SIG-M5 (cell line): ENCODE data around the gene RNU1-3.
"Not testable (repeated sequence)": the region's sequence is repeated elsewhere in the genome, so short reads cannot be mapped to it uniquely, and the experiment has no call there.

Experiments
- DNase-seq: peaks from one replicate; lab custom pipeline; 2025; lab: John Stamatoyannopoulos, UW

The RNU1-3 gene

DNA sequence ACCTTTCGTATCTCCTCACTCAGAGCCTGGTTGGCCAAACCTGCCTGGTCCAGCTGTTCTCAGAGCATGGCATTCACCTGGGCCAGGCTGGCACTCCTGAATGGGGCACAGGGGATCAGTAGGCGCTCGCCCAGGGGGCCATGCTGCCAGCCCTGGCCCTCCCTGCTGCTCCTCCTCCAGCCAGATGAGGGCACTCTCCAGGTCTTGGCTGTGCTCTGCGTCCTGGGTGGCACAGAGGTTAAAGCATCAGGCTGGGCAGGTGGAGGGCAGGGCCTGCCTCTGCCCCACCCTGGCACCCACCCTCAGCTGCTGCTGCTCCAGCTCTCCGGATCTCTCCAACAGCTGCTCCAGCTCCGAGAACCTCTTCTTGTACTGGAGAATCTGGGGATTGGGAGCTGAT lies 10.2 kb downstream of the RNU1-3 start:
- not testable (repeated sequence) for DNase-seq

- DNase-seq: not testable (repeated sequence)
Measured at GRCh38 chr1:16651560-16651959, 15.2 kb downstream of the RNU1-3 start.

GRCh38 chr1:16649960-16650359 lies 16.8 kb downstream of the RNU1-3 start:
- DNase-seq: not testable (repeated sequence)

GRCh38 chr1:16649390-16649789 lies 17.4 kb downstream of the RNU1-3 start:
- not testable (repeated sequence) for DNase-seq

- not testable (repeated sequence) for DNase-seq
Measured at GRCh38 chr1:16648756-16649155, 18.0 kb downstream of the RNU1-3 start.

DNA sequence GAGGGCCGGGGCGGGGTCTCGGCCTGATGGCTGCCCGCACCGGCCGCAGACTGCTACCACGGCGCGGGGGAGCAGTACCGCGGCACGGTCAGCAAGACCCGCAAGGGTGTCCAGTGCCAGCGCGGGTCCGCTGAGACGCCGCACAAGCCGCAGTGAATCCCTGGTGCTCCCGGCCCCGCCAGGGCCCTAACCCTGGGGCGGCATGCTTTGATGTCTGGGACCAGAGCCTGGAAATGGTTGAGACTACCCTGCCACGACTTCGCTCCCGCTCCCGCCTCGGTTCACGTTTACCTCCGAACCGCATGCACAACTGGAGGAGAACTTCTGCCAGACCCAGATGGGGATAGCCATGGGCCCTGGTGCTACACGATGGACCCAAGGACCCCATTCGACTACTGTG lies 18.5 kb downstream of the RNU1-3 start:
- DNase-seq: not testable (repeated sequence)

DNA sequence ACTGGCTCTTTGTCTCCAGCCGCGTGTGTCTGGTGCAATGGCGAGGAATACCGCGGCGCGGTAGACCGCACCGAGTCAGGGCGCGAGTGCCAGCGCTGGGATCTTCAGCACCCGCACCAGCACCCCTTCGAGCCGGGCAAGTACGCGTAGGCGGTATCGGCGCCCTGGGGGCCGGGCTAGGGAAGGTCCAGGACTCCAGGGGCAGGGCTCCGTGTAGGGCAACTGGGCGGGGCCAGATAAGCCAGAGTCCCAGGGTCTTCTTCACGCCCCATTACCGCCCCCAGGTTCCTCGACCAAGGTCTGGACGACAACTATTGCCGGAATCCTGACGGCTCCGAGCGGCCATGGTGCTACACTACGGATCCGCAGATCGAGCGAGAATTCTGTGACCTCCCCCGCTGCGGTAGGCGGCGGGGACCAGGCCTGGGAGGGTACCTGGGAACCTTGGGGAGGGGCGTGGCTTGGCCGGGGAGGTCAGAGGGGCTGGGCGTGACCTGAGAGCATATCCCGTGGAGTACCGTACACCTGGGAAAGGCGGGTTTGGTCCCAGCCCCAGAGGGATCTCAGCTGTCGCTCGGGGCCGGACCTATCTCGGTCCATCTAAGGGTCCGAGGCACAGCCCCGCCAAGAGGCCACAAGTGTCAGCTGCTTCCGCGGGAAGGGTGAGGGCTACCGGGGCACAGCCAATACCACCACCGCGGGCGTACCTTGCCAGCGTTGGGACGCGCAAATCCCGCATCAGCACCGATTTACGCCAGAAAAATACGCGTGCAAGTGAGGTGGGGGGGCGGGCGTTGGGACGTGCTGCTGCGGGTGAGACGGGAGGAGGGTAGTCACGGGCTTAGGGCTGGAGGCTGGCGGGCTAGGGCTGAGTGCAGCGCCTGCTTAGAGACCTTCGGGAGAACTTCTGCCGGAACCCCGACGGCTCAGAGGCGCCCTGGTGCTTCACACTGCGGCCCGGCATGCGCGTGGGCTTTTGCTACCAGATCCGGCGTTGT lies 19.3 kb downstream of the RNU1-3 start:
- DNase-seq: not testable (repeated sequence)

DNA sequence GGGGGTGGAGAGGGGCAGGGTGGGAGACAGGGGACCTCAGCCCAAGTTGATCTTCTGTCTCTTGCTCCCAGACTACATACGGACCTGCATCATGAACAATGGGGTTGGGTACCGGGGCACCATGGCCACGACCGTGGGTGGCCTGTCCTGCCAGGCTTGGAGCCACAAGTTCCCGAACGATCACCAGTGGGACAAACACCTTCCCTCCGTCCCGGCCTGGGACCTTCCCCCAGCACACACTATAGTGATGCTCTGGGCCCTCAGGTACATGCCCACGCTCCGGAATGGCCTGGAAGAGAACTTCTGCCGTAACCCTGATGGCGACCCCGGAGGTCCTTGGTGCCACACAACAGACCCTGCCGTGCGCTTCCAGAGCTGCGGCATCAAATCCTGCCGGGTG lies 20.0 kb downstream of the RNU1-3 start:
- DNase-seq: not testable (repeated sequence)

DNA sequence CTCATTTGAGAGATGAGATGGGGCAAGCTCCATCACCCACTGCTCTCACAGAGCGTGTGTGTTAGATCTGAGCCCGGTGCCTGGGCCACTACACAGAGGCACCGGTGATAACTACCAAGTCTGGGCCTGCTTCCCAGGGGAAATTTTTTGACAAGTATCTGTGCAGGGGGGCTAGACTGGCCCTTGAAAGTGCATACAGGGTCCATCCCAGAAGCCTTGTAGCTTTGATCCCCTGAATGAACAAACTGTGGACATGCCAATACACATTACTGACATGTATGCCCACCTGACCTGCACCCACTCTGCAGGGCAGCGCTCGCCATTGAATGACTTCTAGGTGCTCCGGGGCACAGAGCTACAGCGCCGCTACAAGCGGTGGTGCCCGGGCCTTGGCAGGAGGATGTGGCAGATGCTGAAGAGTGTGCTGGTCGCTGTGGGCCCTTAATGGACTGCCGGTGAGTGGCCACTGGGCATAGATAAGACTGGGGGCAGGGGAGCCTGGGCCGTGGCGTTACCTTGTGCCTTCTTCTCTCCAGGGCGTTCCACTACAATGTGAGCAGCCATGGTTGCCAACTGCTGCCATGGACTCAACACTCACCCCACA lies 20.6 kb downstream of the RNU1-3 start:
- not testable (repeated sequence) for DNase-seq

DNA sequence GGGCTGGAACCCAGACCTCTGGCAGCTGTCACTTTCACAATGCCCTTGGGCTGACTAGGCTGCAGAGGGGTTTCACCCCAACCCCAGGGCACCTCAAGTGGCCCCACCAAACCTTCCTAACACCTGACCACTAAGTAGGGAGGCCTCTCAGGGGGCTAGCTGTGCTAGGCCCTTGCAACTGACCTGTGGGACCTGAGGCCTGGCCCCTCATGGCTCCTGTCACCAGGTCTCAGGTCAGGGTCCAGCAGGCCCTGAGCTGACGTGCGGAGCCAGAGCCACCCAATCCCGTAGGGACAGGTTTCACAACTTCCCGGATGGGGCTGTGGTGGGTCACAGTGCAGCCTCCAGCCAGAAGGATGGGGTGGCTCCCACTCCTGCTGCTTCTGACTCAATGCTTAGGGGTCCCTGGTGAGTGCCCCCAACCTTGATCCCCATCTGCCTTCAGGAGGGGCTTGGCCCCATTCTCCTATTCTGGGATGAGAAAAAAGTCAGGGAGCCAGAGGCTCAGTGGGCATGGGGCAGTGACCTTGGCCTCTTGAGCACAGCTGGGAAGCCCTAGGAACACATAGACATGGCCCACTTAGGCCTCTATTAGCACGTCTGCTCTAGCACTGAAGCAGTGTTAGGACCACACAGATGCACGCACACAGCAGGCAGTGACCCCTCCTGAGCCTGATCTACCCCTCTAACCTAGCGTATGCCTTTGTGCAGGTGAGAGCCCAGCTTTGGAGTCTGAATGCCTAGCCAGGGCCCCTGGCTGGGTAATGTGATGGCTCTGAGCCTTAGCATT lies 21.3 kb downstream of the RNU1-3 start:
- not testable (repeated sequence) for DNase-seq

DNA sequence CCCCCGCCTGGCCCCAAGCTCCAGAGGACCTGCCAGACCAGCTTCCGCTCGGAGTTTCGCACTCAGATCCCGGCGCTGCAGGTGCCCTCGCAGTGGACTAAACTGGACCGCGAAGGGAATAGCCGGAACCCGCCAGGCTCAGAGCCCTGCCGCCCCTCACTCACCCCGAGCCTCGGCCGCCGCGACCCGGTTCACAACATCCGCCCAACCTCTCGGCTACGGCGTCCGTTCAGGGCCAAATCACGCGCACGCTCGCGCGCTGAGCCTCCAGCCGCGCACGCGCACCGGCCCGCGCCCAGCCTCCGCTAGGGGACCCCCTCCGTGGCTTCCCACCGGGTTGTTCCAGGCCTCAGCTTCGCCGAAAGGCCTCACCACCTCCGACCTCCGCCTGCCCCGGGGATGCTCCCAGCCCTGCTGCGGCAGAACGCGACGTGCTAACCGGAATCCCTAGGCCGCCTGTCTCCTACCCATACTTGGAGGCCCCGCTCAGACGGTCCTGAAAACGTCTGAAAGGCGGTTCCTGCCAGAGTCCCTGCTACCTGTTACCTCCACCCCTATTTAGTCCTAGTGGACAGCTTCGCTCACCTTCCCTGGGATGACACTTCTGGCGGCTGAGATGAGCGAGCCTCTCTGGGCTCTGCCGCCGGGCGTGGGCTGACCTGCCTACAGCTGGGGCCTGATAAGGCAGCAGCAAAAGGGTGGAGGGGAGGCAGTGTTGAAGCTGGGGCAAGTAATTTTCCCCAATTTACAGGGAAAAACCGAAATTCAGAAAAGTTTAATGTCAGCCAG lies 22.1 kb downstream of the RNU1-3 start:
- peak; percentile 53 for DNase-seq

- DNase-seq: no peak
Measured at GRCh38 chr1:16644193-16644481, 22.6 kb downstream of the RNU1-3 start.

GRCh38 chr1:16643476-16644192 lies 23.1 kb downstream of the RNU1-3 start:
- DNase-seq: not testable (repeated sequence)

DNA sequence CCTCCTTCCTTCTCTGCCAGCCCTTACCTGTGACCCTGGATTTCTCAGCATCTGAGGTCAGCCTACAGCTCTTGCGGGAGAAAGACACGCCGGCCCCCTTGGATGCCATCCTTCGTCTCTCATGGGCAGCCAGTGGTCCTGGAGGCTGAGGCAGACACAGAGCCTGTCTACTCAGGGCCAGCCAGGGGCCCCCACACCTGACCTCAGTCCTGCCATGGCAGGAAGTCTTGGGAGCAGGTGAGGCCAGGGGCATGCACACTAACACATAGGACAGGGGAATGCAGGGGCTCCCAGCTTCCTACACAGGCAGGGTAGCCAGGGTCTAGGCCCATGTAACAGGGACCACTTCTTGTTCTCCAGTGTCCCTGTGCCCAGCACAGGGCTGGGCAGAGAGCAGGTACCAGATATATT lies 23.7 kb downstream of the RNU1-3 start:
- not testable (repeated sequence) for DNase-seq

DNA sequence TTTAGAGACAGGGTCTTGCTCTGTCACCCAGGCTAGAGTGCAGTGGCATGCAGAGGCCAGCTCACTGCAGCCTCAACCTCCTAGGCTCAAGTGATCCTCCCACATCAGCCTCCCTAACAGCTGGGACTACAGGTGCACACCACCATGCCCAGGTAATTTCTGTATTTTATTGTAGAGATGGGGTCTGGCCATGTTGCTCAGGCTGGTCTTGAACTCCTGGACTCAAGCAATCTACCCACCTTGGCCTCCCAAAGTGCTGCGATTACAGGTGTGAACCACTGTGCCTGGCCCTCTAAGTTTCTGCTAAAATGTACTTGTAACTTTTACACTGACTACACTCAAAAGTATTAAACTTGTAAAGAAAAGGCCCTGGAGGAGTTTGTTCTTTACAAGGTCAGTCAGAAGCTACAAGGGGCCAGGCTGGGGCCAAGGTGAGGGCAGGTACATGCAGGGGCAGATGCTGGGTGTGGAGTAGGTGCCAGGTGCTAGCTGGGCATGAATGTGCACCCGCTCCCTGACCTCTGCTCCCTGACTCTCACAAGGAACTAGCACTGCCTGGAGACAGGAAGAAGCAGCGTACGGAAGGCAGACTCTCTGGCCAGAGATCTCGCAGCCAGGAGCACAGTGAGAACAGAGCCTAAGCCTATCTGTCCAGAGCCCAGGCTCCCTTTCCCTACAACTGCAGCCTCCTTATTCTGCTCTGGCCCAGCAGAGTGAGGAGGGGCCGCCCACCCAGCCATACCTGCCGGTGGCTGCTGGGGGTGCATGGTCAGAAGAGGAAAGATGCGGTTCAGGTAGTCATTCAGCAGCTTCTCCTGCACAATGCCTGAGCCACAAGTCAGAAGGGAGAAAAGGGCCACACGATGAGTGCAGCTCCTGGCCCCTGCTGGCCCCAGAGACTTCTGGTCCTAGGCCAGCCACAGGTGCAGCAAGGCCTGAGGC lies 24.5 kb downstream of the RNU1-3 start:
- DNase-seq: not testable (repeated sequence)

DNA sequence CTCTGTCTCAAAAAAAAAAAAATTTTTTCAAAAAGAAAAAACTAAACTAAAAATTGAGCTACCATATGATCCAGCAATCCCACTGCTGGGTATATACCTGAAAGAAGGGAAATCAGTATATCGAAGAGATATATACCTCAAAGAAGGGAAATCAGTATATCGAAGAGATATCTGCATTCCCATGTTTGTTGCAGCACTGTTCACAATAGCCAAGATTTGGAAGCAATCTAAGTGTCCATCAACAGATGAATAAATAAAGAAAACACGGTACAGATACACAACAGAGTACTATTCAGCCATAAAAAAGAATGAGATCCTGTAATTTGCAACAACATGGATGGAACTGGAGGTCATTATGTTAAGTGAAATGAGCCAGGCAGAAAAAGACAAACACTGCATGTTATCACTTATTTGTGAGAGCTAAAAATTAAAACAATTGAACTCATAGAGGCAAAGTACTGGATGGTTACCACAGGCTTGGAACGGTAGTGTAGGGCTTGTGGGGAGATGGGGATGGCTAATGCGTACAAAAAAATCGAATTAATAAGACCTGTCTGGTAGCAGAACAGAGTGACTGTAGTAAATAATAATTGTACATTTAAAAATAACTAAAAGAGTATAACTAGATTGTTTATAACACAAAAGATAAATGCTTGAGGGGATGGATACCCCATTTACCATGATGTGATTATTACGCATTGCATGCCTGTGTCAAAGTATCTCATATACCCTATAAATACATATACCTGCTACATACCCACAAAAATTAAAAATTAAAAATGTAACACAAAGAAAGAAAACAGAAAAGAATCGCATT lies 25.4 kb downstream of the RNU1-3 start:
- not testable (repeated sequence) for DNase-seq

DNA sequence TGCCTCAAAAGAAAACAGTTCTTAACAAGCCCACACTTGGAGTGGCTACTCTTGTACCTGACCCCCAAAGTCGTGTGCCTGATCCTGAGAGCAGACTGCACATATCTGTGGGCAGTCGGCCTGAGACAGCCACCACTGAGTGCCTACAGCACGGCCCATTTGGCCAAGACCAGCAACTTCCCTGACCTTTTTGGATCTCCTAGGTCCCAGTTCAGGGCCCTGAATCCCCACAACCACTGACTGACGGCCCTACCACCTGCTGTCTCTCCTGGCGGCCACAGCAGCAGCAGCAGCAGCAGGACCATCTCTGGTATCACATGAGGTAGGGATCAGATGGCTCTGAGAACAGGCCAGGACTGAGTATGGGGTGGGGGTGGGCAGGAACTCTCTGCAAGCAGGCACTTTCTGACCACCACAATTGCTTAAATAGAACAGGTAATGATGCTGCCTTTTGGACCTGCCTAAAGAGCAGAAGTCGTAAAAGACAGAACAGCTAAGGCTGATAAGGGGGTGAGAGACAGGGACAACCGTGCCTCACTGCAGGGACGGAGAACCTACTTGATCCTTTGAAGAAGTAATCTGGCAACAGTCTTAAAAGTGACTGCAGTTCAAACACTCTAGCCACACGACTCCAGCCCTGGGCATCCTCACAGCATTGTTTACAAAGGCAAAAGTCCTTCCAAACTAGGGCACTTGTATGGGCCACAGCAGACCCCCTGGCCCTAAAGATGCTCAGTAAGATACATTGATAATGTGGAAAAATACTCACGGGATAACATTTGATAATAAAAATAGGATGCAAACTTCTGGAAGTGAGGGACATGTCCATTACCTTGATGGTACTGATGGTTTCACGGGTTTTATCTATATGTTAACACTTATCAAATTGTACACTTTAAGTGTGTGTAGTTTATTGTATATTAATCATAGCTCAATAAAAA lies 27.4 kb downstream of the RNU1-3 start:
- not testable (repeated sequence) for DNase-seq
